8988T (cell line): Measurements from ENCODE around the gene INSM2.

Source experiments
- DNase-seq: peaks from one replicate; pipeline ENCODE4 v3.0.0; 2011

INSM2 gene, protein sequence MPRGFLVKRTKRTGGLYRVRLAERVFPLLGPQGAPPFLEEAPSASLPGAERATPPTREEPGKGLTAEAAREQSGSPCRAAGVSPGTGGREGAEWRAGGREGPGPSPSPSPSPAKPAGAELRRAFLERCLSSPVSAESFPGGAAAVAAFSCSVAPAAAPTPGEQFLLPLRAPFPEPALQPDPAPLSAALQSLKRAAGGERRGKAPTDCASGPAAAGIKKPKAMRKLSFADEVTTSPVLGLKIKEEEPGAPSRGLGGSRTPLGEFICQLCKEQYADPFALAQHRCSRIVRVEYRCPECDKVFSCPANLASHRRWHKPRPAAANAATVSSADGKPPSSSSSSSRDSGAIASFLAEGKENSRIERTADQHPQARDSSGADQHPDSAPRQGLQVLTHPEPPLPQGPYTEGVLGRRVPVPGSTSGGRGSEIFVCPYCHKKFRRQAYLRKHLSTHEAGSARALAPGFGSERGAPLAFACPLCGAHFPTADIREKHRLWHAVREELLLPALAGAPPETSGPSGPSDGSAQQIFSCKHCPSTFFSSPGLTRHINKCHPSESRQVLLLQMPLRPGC

GRCh38 chr14:35533357-35534207 is at the start of gene INSM2:
TSS of gene INSM2 (plus strand) at chr14:35534164. CDS start at chr14:35534253, 89 bp downstream.
- DNase-seq = peak; percentile 65

DNA sequence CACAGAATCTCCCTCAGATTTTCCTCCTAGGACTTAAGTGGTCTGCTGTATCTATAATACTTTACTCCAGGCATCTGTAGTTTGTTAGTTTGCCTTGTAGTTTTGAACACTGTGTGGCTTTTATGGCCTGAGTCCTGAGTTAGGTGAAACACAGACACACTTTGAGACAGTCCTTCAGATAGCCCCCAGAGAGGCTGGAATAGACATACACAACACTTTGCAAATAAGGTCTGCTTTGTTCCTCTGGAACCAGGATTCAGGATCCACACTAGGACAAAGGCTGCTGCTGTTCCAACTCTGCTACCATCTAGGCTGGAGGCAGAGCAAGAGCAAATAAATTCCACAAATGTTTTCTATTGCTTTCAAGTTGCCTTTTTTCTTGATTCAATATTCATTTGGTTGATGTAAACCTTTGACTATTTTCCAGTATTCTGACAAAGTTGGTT is 41.4 kb upstream of the INSM2 start:
- DNase-seq = no peak

- no peak for DNase-seq
Observed at GRCh38 chr14:35495278-35495677, 38.7 kb upstream of the INSM2 start.

- DNase-seq = no peak
Observed at GRCh38 chr14:35499180-35499579, 34.8 kb upstream of the INSM2 start.

DNA sequence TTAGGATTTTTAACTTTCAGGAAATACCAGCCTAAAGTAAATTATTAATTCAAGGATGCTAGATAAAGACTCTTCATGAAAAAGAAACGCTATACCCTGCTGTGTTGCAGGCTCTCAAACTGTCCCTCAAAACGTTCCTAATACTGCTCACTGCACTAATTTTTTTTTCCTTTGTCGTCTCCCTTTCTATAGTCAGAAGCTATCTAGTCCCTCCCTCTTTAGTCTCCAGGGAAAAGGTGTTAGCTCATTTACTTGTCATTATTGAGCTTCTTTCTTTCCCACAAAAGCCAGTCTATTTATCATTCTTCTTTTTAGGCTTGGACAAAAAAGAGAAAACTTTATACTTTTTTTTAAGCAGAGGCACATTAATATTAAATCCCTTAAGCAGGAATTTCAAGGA is 30.3 kb upstream of the INSM2 start:
- DNase-seq = no peak

GRCh38 chr14:35504260-35504659 is 29.7 kb upstream of the INSM2 start:
- no peak for DNase-seq

GRCh38 chr14:35506461-35506860 is 27.5 kb upstream of the INSM2 start:
- DNase-seq = no peak

DNA sequence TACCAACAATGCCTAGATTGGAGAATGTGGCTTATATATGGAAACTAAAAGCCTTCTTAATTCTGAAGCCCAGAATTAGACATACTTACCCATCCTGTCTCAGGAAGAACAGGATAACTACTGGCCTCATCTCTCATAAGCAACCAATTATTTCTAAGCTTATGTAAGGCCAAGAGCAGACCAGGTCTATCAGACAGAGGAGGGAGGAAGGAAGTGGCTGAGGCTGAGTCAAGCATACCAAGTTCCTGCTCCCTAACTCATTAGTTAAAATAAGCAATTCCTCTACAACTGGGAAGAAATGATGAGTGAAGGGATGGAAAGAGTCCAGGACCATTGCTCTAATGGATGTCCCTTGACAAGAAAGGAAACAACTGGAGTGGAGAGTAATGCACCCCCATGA is 27.0 kb upstream of the INSM2 start:
- no peak for DNase-seq

- DNase-seq = no peak
Observed at GRCh38 chr14:35509846-35510245, 24.1 kb upstream of the INSM2 start.

- DNase-seq = no peak
Observed at GRCh38 chr14:35512765-35513164, 21.2 kb upstream of the INSM2 start.

GRCh38 chr14:35515916-35516315 is 18.0 kb upstream of the INSM2 start:
- no peak for DNase-seq

DNA sequence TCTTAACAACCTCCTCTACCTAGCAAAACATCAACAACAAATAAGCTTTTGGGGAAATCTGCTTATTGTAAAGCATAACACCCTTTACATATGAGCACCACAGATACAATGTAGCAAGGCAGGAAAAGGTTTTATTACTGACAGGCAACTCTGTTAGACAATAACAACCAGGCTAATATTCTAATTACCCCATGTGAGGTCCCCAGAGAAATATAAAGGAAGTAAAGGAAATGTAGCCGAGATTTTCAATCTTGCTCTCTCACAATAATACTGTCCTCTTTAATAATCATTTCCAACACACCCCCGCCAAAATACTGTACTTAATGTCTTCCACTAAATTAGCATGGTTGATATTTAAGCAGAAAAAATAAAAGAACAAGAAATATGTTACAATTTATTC is 14.0 kb upstream of the INSM2 start:
- no peak for DNase-seq

DNA sequence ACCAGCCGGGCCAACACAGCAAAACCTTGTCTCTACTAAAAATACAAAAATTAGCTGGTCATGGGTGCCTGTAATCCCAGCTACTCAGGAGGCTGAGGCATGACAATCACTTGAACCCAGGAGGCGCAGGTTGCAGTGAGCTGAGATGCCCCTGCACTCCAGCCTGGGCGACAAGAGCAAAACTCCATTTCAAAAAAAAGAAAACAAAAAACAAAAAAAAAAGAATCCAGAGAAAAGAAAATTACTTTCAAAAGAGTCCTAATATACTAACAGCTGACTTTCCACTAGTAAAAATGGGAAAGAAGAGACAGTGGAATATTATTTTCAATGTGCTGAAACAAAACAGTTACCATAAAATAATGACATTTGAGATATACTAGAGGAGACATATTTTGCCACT is 8.3 kb upstream of the INSM2 start:
- DNase-seq = no peak

- DNase-seq = no peak
Observed at GRCh38 chr14:35526962-35527361, 7.0 kb upstream of the INSM2 start.

GRCh38 chr14:35531960-35532747 is 1.8 kb upstream of the INSM2 start:
- DNase-seq = no peak

DNA sequence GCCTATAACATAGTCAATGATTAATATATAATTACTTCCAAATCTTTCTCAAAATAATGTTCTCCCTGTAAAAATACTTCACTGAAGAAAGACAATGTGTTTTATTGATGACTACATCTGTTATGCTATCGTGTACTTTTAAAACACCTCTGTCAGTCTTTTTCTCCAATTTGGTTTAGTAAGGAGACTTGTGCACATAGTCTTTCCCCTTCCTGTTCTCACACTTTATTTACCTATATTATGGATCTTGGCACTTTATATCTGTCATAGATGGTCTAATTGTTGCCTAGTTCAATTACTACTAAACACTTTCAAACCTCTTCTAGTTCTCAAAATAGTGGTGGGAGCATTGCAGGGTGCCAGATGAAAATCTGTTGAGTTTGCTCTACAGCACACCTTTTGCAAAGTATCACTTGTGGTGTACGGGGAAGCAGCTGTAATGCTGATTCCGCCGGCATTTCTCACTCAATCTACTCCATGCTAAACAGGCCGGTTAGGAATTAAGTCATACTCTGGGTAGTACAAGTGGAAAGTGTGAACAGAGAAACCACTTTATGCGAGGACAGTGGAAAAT is 1.1 kb upstream of the INSM2 start:
- no peak for DNase-seq

DNA sequence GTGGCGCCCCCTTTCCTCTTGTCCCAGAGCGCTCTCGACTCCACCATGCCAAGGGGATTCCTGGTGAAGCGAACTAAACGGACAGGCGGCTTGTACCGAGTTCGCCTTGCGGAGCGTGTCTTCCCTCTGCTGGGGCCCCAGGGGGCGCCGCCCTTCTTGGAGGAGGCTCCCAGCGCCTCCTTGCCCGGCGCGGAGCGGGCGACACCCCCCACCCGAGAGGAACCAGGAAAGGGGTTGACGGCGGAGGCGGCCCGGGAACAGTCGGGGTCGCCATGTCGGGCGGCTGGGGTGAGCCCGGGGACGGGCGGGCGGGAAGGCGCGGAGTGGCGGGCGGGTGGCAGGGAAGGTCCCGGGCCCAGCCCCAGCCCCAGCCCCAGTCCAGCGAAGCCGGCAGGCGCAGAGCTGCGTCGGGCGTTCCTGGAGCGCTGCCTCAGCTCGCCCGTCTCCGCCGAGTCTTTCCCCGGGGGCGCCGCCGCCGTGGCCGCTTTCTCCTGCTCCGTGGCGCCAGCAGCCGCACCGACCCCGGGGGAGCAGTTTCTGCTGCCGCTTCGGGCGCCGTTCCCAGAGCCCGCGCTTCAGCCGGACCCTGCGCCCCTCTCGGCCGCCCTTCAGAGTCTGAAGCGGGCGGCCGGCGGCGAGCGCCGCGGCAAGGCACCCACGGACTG is 376 bp downstream of the INSM2 start:
- DNase-seq = peak; percentile 35

GRCh38 chr14:35534873-35535482 is 1.0 kb downstream of the INSM2 start:
- no peak for DNase-seq

DNA sequence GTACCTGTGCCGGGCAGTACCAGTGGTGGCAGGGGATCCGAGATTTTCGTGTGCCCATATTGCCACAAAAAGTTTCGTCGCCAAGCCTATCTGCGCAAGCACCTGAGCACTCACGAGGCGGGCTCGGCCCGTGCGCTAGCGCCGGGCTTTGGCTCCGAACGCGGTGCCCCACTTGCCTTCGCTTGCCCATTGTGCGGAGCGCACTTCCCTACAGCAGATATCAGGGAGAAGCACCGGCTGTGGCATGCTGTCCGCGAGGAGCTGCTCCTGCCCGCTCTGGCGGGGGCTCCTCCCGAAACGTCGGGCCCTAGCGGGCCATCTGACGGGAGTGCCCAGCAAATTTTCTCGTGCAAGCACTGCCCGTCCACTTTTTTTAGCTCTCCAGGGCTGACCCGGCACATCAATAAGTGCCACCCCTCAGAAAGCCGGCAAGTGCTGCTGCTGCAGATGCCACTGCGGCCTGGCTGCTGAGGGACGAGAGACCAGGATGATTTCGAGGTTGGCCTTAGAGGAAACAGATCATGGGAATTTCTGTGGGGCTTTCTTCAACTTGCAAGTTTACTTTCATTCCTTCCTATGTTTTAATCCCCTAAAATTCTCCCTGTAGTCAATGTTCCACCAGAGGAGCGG is 1.6 kb downstream of the INSM2 start:
- DNase-seq = no peak

DNA sequence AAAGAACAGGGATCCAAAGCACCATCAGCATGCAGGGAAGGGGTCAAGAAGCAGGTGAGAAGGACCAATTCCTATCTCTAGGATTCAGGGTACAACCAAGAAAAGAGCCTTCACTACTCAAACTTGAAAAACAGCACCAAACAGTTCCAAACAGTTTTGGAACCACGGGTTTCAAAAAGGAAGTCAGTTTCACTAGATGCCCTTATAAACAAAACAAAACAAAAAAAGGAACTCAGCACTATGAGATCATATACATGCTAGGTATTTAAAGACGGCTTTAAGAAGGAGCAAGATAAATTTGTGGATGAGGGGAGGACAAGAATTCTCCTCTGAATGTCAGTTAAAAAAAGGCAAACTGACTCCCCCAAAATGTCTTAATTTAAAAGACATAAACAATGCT is 6.0 kb downstream of the INSM2 start:
- no peak for DNase-seq

DNA sequence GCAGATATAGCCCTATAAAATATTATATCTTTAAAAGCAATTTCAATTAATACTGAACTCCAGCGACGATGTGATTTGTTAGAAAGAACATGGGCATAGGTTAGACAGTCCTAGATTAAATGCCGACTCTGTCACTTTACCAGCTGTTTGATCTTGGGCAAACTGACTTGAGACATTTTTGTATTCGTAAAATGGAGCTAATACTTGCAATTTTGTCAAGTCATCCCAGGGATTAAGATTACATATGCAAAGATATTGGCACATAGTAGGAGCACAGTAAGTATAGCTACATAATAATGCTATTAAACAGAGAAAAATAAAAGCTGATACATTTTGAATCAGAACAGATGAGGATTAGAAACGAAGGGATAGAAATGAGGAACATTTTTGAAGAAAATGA is 9.0 kb downstream of the INSM2 start:
- no peak for DNase-seq
